H9 (cell line): Measurements from ENCODE around the gene ACER1. TPM values are rescaled to one million over a fixed set of nuclear protein-coding genes. Genes with fewer than 3 reads are reported as not detected.
"Not testable (repeated sequence)": the region's sequence is repeated elsewhere in the genome, so short reads cannot be mapped to it uniquely, and the experiment has no call there.

Experiments
- DNase-seq: peaks from one replicate; pipeline ENCODE4 v3.0.0-alpha.2; 2017
- H2AFZ ChIP-seq: one replicate; pipeline ENCODE4 v1.6.1; 2013; ENCODE audit warnings: mild to moderate bottlenecking, low read length, control low read depth, moderate library complexity
- H2AK5ac ChIP-seq: 2 replicates; pipeline ENCODE4 v1.6.1; 2013; ENCODE audit warnings: low read length, control low read depth, mixed read lengths; ENCODE audit not compliant: insufficient read length
- H2BK120ac ChIP-seq: one replicate; pipeline ENCODE4 v1.6.1; 2013; ENCODE audit warnings: low read depth, mild to moderate bottlenecking, low read length, control low read depth, inconsistent platforms; ENCODE audit not compliant: poor library complexity, severe bottlenecking
- H2BK12ac ChIP-seq: 2 replicates; pipeline ENCODE4 v1.6.1; 2013; ENCODE audit warnings: low read length, control low read depth, mixed read lengths, low read depth; ENCODE audit not compliant: insufficient read length
- H2BK15ac ChIP-seq: 2 replicates; pipeline ENCODE4 v1.6.1; 2013; ENCODE audit warnings: low read depth, low read length, control low read depth
- H2BK20ac ChIP-seq: one replicate; pipeline ENCODE4 v1.6.1; 2013; ENCODE audit warnings: low read depth, mild to moderate bottlenecking, low read length, control low read depth, inconsistent platforms; ENCODE audit not compliant: poor library complexity, severe bottlenecking
- H2BK5ac ChIP-seq: 2 replicates; pipeline ENCODE4 v1.6.1; 2013; ENCODE audit warnings: low read length, control low read depth, mixed read lengths; ENCODE audit not compliant: insufficient read length
- H3K14ac ChIP-seq: 2 replicates; pipeline ENCODE4 v1.6.1; 2013; ENCODE audit warnings: low read length, control low read depth; ENCODE audit not compliant: insufficient read depth
- H3K18ac ChIP-seq: 2 replicates; pipeline ENCODE4 v1.6.1; 2013; ENCODE audit warnings: low read depth, mild to moderate bottlenecking, mixed read lengths, low read length, control low read depth; ENCODE audit not compliant: insufficient read length
- H3K23ac ChIP-seq: 2 replicates; pipeline ENCODE4 v1.6.1; 2013; ENCODE audit warnings: low read length, control low read depth, mixed read lengths, low read depth; ENCODE audit not compliant: insufficient read length
- H3K23me2 ChIP-seq: 2 replicates; pipeline ENCODE4 v1.6.1; 2013; ENCODE audit warnings: low read depth, mild to moderate bottlenecking, mixed read lengths, low read length, control low read depth; ENCODE audit not compliant: insufficient read length, poor library complexity, severe bottlenecking
- H3K27ac ChIP-seq: 2 replicates; pipeline ENCODE4 v1.5.1; 2013; ENCODE audit warnings: low read length, control low read depth, mixed read lengths, low read depth; ENCODE audit not compliant: insufficient read length
- H3K27me3 ChIP-seq: 2 replicates; pipeline ENCODE4 v1.6.1; 2013; ENCODE audit warnings: low read length, control low read depth, inconsistent platforms; ENCODE audit not compliant: insufficient read depth
- H3K4ac ChIP-seq: 2 replicates; pipeline ENCODE4 v1.6.1; 2013; ENCODE audit warnings: low read depth, mild to moderate bottlenecking, control low read depth, inconsistent platforms, low read length, moderate library complexity
- H3K4me1 ChIP-seq: 2 replicates; pipeline ENCODE4 v1.6.1; 2013; ENCODE audit warnings: low read length, control low read depth, inconsistent platforms; ENCODE audit not compliant: insufficient read depth
- H3K4me2 ChIP-seq: 2 replicates; pipeline ENCODE4 v1.6.1; 2013; ENCODE audit warnings: low read length, control low read depth, mixed read lengths; ENCODE audit not compliant: insufficient read length, insufficient read depth
- H3K56ac ChIP-seq: 2 replicates; pipeline ENCODE4 v1.6.1; 2013; ENCODE audit warnings: low read depth, mild to moderate bottlenecking, mixed read lengths, low read length, control low read depth; ENCODE audit not compliant: insufficient read length
- H3K79me1 ChIP-seq: 2 replicates; pipeline ENCODE4 v1.6.1; 2013; ENCODE audit warnings: low read depth, mild to moderate bottlenecking, moderate library complexity, low read length, control low read depth, inconsistent platforms; ENCODE audit not compliant: insufficient read depth, poor library complexity, severe bottlenecking
- H3K79me2 ChIP-seq: 2 replicates; pipeline ENCODE4 v1.6.1; 2013; ENCODE audit warnings: low read length, control low read depth, inconsistent platforms; ENCODE audit not compliant: insufficient read depth
- H3K9ac ChIP-seq: 2 replicates; pipeline ENCODE4 v1.6.1; 2013; ENCODE audit warnings: low read length, control low read depth, mixed read lengths; ENCODE audit not compliant: insufficient read length; ENCODE audit errors: extremely low read depth
- H3K9me3 ChIP-seq: one replicate; pipeline ENCODE4 v1.6.1; 2013; ENCODE audit warnings: low read depth, low read length, inconsistent platforms; ENCODE audit not compliant: control insufficient read depth
- H3T11ph ChIP-seq: one replicate; pipeline ENCODE4 v1.6.1; 2013; ENCODE audit warnings: mild to moderate bottlenecking, low read length, control low read depth, inconsistent platforms
- H4K20me1 ChIP-seq: one replicate; pipeline ENCODE4 v1.6.1; 2013; ENCODE audit not compliant: control insufficient read depth, insufficient read length, insufficient read depth
- H4K5ac ChIP-seq: 2 replicates; pipeline ENCODE4 v1.6.1; 2013; ENCODE audit warnings: low read depth, mild to moderate bottlenecking, mixed read lengths, low read length, control low read depth; ENCODE audit not compliant: insufficient read length
- H4K8ac ChIP-seq: replicated peaks from 2 replicates; pipeline ENCODE4 v1.6.1; 2013; ENCODE audit warnings: low read length, control low read depth, mixed read lengths, low read depth; ENCODE audit not compliant: insufficient read length
- H4K91ac ChIP-seq: 2 replicates; pipeline ENCODE4 v1.6.1; 2013; ENCODE audit warnings: low read depth, mild to moderate bottlenecking, moderate library complexity, mixed read lengths, low read length, control low read depth; ENCODE audit not compliant: insufficient read length
- H3K27ac Mint-ChIP-seq, 3 experiments: 2 replicates in 2 of 3; 3 replicates in 1 of 3; pipeline ENCODE4 v1.8.0; 2020 to 2021; ENCODE audit warnings: mixed read lengths in 3 of 3, mild to moderate bottlenecking in 1 of 3, moderate library complexity in 1 of 3
- H3K27me3 Mint-ChIP-seq: 2 replicates; pipeline ENCODE4 v1.8.0; 2021; ENCODE audit warnings: low read depth, mild to moderate bottlenecking, moderate library complexity, mixed read lengths
- H3K36me3 Mint-ChIP-seq, 3 experiments: 2 replicates in 2 of 3; 3 replicates in 1 of 3; pipeline ENCODE4 v1.8.0; 2020 to 2021; ENCODE audit warnings: low read depth in 3 of 3, mixed read lengths in 3 of 3; ENCODE audit not compliant: insufficient read depth in 1 of 3
- H3K4me1 Mint-ChIP-seq, 2 experiments: 2 replicates each; pipeline ENCODE4 v1.8.0; 2020; ENCODE audit warnings: mixed read lengths in 2 of 2
- H3K4me3 Mint-ChIP-seq, 2 experiments: 2 replicates in 1 of 2; 3 replicates in 1 of 2; pipeline ENCODE4 v1.8.0; 2020 to 2021; ENCODE audit warnings: mild to moderate bottlenecking in 2 of 2, mixed read lengths in 2 of 2, moderate library complexity in 1 of 2
- H3K9me3 Mint-ChIP-seq, 2 experiments: 2 replicates in 1 of 2; 3 replicates in 1 of 2; pipeline ENCODE4 v1.8.0; 2020; ENCODE audit warnings: mild to moderate bottlenecking in 2 of 2, mixed read lengths in 2 of 2, moderate library complexity in 1 of 2
- CTCF ChIP-seq: fragments of 200-600 bp; sonication (generic); conservative IDR thresholded peaks from 3 replicates; pipeline ENCODE4 v1.8.0; 2021; ENCODE audit warnings: antibody characterized with exemption, mild to moderate bottlenecking
- WGBS: extraction: QIAGEN DNeasy Blood & Tissue Kit; methylation state at CpG from one replicate; pipeline ENCODE4 v1.1.7; 2013; ENCODE audit warnings: missing lambda C conversion rate, low lambda C conversion rate, mixed read lengths; ENCODE audit not compliant: insufficient read length; ENCODE audit errors: extremely low coverage; 5-methylcytosine and 5-hydroxymethylcytosine counted together
- total RNA-seq: library from RNA; stranded (reverse); gene quantifications from 2 replicates; pipeline ENCODE4 v1.2.1, GENCODE V29; 2021

ACER1 gene
- total RNA-seq, 1 experiment from 2014 or later = not detected

- Histone ChIP-seq H3K4me1 (no peaks in the 10 kb centered on the region), H3K9ac (no peak overlapping the region), H4K91ac (no peak overlapping the region), H2BK20ac (no peak overlapping the region), H3K4ac (no peak overlapping the region), H3K9me3 (no peaks in the 10 kb centered on the region), H3K79me2 (no peaks in the 10 kb centered on the region), H2BK12ac (no peak overlapping the region), H3K27me3 (no peaks in the 10 kb centered on the region), H2BK15ac (no peak overlapping the region), H3K18ac (no peak overlapping the region), H2AFZ (no peak overlapping the region), H4K20me1 (no peaks in the 10 kb centered on the region), H4K8ac (no peak overlapping the region), H3K27ac (no peak overlapping the region), H3K23ac (no peak overlapping the region), H2BK5ac (no peak overlapping the region), H3K4me2 (no peak overlapping the region), H4K5ac (no peak overlapping the region), H3K56ac (no peak overlapping the region), H3K79me1 (no peaks in the 10 kb centered on the region), H3T11ph (no peak overlapping the region), H2BK120ac (no peak overlapping the region), H2AK5ac (no peak overlapping the region), H3K23me2 (no peaks in the 10 kb centered on the region), H3K14ac (no peak overlapping the region)
- Mint-ChIP-seq H3K36me3 (no peaks in the 10 kb centered on the region), H3K27me3 (peaks cover 19% of the 10 kb centered on the region), H3K27ac (no peak overlapping the region), H3K4me1 (no peaks in the 10 kb centered on the region), H3K9me3 (peaks cover 5 to 36% of the 10 kb centered on the region in 2 experiments; a peak in 3 of 5 replicates), H3K4me3 (no peak overlapping the region)
- DNase-seq = no peak
- TF ChIP-seq CTCF = no peak
- no CpG with 5 or more reads among the region's 2 CpGs for WGBS
Measured at GRCh38 chr19:6350688-6351087, 17.3 kb upstream of the ACER1 start.

GRCh38 chr19:6349271-6349670 lies 15.9 kb upstream of the ACER1 start:
- not testable (repeated sequence) for H4K20me1 ChIP-seq, H4K8ac ChIP-seq, H2BK120ac ChIP-seq, H3K56ac ChIP-seq, H3K4me1 ChIP-seq, H3K9ac ChIP-seq, H2BK12ac ChIP-seq, H3K4ac ChIP-seq, DNase-seq, H2AFZ ChIP-seq, H3K23ac ChIP-seq, H3K4me1 Mint-ChIP-seq, H4K5ac ChIP-seq, H2BK15ac ChIP-seq, H3K79me1 ChIP-seq, H3K27me3 ChIP-seq, H3K9me3 ChIP-seq, H4K91ac ChIP-seq, H3K14ac ChIP-seq, H3K4me3 Mint-ChIP-seq, H3K4me2 ChIP-seq, H3K27ac ChIP-seq, H3K23me2 ChIP-seq, H2AK5ac ChIP-seq, H3K79me2 ChIP-seq, H2BK5ac ChIP-seq, H3K27ac Mint-ChIP-seq, H2BK20ac ChIP-seq, H3T11ph ChIP-seq, H3K36me3 Mint-ChIP-seq, H3K18ac ChIP-seq
- H3K9me3 Mint-ChIP-seq = peaks cover 2 to 35% of the 10 kb centered on the region in 2 experiments; a peak in 3 of 5 replicates
- WGBS = no CpG with 5 or more reads among the region's 2 CpGs
- peaks cover 19% of the 10 kb centered on the region for H3K27me3 Mint-ChIP-seq
